Left kidney (tissue), 2 donors: Measurements from ENCODE around the gene CLIC5. TPM values are rescaled to one million over a fixed set of nuclear protein-coding genes. Genes with fewer than 3 reads are reported as not detected.

Source experiments
- DNase-seq: peaks from one replicate; pipeline ENCODE4 v3.0.0-alpha.2; 2013
- polyA plus RNA-seq: library from polyadenylated mRNA; unstranded; fragments of 120-200 nt; gene quantifications from one replicate; pipeline ENCODE4 v1.2.1, GENCODE V29; 2013; ENCODE audit not compliant: insufficient read length

CLIC5 gene
- polyA plus RNA-seq, 1 donor, result 209 TPM

DNA sequence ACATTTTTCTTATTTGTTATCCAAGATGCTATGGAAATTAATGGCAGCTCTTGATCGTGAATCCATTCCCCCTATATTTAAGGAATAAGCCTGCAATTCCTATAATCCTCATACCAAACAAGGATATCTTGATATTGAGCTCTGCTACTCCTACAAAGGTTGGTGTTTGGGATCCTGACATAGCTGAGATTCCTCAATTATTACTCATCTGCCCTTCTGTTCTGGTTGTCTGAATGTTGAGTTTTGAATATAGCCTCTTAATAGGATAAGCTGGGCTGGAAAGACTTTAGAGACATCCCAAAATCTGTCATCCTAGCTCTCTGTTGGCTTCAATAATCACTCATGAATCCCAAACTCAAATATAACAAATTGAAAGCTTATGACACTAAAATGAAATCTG is 49.9 kb downstream of the CLIC5 start:
- no peak for DNase-seq

DNA sequence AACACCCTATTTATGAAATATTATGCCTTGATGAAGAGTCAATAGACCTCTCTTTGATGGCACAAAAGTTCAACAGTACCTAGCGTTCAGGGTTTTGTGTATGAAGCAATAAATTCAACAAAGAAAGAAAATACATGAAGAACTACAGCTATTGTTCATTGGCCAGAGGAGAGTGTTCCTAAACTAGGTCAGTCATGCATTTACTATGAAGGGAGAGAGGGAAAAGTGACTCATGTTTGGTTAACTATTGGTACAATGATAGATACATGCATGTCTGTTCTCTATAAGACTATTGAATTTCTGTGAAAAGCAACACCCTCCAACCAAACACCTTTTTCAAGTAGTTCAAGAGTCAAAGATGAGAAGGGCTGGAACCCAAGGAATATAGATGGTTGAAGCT is 50.7 kb downstream of the CLIC5 start:
- no peak for DNase-seq

GRCh38 chr6:45964300-45964699 is 51.4 kb downstream of the CLIC5 start:
- DNase-seq, result no peak

DNA sequence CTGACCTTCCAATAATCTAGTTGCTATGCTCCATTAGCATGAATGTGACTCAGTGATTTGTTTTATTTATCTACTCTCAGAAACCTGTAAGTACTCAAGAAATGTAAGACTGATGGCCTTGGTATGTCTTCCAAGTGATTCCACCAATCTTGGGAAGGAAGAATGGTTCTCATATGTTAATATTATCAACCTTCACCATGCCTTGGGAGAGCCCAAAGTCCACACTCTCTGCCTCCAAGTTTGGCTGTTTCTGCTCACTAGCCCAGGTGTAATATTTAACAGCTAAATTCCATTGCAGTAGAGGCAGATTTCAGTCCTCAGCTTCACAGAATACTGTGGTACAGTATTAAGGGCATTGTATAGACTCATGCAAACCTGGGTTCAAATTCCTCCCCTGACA is 51.8 kb downstream of the CLIC5 start:
- no peak for DNase-seq

- no peak for DNase-seq
Observed at GRCh38 chr6:45961125-45961524, 54.5 kb downstream of the CLIC5 start.

DNA sequence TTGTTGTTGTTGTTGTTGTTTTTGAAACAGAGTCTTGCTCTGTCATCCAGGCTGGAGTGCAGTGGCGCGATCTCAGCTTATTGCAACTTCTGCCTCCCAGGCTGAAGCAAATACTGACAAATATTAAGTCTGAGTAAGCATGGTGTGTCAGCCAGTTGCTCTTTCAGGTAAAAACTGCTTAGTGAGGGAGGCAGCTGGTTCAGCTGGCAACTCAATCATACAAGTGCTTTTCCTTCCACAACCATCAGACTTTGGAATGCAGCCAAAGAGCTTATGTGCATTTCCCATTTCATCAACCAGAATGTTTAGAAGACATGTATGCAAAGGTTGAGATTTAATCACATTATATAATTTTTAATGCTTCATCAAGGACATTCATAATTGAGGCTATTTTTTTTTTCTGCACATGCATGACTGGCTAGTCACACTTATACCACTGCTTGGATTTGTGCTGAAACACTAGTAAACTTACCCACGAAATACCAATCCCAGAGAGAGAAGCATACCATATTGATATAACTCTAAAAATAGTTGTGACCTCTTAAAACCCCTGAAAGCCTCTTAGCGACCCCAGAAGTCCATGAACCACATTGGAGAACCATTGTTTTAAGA is 56.0 kb downstream of the CLIC5 start:
- peak; percentile 65 for DNase-seq

GRCh38 chr6:45956663-45957062 is 59.0 kb downstream of the CLIC5 start:
- DNase-seq, result no peak

DNA sequence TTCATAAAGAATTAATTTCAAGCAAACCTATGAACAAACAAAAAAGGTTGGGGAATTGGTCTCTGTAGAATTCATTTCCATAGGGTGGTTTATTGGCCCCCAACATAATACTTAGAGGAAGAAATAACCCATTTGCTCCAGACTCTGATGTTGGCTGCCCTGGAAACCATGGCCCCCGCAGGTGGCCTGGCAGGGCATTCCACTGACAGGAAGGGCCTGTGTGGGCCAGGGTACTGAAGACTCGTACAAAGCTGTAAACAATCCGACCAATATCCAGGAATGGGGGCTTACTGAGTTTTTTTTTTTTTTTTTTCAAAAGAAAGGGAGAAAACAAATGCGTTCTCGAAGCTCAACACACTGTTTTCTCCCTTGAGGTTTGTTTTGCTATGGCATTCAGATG is 59.5 kb downstream of the CLIC5 start:
- DNase-seq, result no peak

GRCh38 chr6:45955597-45955996 is 60.1 kb downstream of the CLIC5 start:
- no peak for DNase-seq

- no peak for DNase-seq
Observed at GRCh38 chr6:45952546-45952945, 63.1 kb downstream of the CLIC5 start.

DNA sequence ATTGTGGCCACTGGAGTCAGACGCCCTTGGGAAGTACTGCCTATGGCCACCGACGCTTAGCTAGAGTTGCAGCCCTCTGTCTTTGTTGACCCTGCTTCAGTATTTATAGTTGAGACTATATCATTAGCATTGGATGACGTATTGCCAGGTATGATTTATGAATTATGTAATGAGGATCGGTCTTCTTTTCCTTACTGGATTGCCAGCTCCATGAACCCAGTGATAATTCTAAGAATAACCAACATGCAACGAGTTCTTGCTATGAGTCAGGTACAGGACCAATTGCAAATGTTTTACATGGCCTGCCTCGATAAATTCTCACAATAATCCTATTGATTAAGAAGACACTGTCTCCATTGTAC is 63.5 kb downstream of the CLIC5 start:
- DNase-seq, result no peak

- DNase-seq, result peak; percentile 82
Observed at GRCh38 chr6:45951321-45952167, 64.1 kb downstream of the CLIC5 start.

GRCh38 chr6:45949256-45949655 is 66.4 kb downstream of the CLIC5 start:
- peak; percentile 24 for DNase-seq

GRCh38 chr6:45947807-45948206 is 67.9 kb downstream of the CLIC5 start:
- no peak for DNase-seq

GRCh38 chr6:45946887-45947286 is 68.8 kb downstream of the CLIC5 start:
- DNase-seq, result no peak

- peak; percentile 65 for DNase-seq
Observed at GRCh38 chr6:45946352-45946751, 69.3 kb downstream of the CLIC5 start.

DNA sequence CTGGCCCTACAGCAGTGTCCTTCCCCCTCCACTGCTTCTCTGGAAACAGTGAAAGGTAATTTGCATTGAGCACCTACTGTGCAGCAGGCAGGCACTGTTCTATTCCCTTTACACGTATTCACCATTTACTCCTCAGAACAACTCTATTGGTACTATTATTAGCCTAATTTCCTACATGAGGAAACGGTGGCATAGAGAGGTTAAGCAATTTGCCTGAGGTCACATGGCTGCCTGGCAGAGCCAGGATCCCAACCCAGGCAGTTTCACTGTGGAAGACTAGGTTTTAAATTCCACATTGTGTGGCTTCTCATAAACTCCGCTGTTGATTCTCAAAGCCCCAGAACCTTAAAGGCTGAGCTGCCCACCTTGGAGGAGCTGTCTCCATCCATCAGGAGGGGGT is 72.7 kb downstream of the CLIC5 start:
- DNase-seq, result no peak

GRCh38 chr6:45933855-45934254 is 81.8 kb downstream of the CLIC5 start:
- DNase-seq, result no peak

- no peak for DNase-seq
Observed at GRCh38 chr6:45931232-45931631, 84.4 kb downstream of the CLIC5 start.

GRCh38 chr6:45930420-45931040 is 85.1 kb downstream of the CLIC5 start:
- DNase-seq, result peak; percentile 69

GRCh38 chr6:45929421-45930361 is 86.0 kb downstream of the CLIC5 start:
- no peak for DNase-seq

- DNase-seq, result no peak
Observed at GRCh38 chr6:45928721-45929305, 86.8 kb downstream of the CLIC5 start.
